Prostate gland (tissue), 2 donors: Measurements from ENCODE around the gene DSCAML1.

ENCODE experiments used
- CTCF ChIP-seq, 4 experiments: fragments of 200-600 bp in 2 of 4; fragments of 450-650 bp in 2 of 4; sonication (generic) in 2 of 4; IDR thresholded peaks; 1 replicate in 3 of 4; 2 replicates in 1 of 4; pipeline ENCODE4 v1.5.1; 2016 to 2019; ENCODE audit warnings: antibody characterized with exemption in 4 of 4, mild to moderate bottlenecking in 2 of 4, moderate library complexity in 2 of 4
- POLR2AphosphoS5 ChIP-seq: sonication (generic); formaldehyde crosslinking; IDR thresholded peaks from one replicate; pipeline ENCODE4 v1.6.1; 2017; ENCODE audit warnings: antibody characterized with exemption

GRCh38 chr11:117815262-117815803 lies 18.3 kb upstream of the DSCAML1 start:
- TF ChIP-seq POLR2AphosphoS5 = no peak
- no peak for TF ChIP-seq CTCF (IDR thresholded peaks at IDR 0.05)
